ENCODE data around the gene AIMP1.

GRCh38 chr4:106373026-106373425, 56.7 kb downstream of the AIMP1 start:
- no peak for TF ChIP-seq POLR2A (IDR thresholded peaks at IDR 0.05)
- no peak for TF ChIP-seq CTCF (IDR thresholded peaks at IDR 0.05)
